Activated CD8-positive, alpha-beta memory T cell treated with anti-CD3 and anti-CD28 coated beads, Interleukin-2, amount 50 U/mL, for 48 hours (primary cell): ENCODE results near the gene MAPK12.

Source experiments
- DNase-seq: peaks from one replicate; pipeline ENCODE4 v3.0.0-alpha.2; 2020

MAPK12 gene

DNA sequence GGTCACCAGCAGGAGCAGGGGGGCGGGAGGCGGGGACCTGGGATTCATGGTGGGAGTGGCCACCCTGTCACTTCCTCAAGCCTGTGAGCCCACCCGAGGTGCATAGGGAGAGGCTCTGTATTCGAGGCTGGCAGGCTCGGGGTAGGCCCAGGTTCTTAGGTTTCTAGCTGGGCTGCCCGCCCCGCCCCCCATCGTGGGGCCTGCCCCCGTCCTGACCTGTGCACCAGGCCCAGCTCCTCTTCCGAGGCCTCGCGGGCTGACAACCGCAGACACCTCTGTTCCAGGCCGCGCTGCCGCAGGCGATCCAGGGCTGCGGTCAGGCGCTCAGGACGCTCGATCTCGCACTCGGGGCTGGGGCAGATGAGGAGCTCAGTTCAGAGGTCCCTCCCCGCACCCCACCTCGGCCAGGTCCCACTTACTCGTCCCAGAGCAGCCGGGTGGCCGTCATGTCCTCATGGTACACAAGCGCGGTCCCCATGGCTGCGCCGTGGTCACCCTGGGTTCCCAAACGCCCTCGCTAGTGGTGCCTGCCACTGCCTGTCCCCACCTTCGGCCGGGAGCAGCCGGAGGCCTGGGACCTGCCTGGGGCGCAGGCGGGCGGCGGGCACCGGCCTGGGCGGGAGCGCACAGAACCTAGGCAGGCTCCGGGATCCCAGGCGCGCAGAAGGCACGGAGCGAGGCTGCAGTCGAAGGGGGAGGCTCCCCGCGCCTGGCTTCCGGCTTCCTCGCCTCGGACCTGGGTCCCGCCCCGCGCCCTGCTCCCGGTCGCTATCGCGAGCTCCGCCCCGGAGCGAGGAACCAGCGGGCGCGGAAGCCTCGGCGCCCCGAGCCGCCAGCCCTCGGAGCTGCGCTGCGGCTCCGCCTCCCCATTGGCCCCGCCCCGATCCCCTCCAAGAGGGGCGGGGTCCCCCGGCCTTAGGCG is 10.7 kb downstream of the MAPK12 start, which contains the start of gene HDAC10:
Gene HDAC10, minus strand, starts transcription at position 711 of the 922 bp plus-strand sequence. Its CDS starts 233 bp downstream, at position 478.
- peak; percentile 91 for DNase-seq

DNA sequence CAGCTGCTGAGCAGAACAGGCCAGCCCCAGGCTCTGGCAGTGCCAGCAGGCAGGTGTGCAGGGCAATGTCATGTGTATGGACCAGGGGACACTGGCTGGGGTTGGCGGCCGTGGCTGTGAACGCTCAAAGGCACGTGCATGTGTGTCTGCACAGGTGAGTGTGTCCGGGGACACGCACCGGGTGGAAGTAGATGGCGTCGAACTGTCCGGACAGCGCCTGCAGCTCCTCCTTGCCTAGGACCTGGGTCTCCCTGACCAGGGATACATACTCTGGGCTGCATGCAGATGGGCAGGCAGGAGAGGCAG is 11.3 kb downstream of the MAPK12 start:
- DNase-seq = no peak

GRCh38 chr22:50249341-50250248 is 11.9 kb downstream of the MAPK12 start:
- no peak for DNase-seq

DNA sequence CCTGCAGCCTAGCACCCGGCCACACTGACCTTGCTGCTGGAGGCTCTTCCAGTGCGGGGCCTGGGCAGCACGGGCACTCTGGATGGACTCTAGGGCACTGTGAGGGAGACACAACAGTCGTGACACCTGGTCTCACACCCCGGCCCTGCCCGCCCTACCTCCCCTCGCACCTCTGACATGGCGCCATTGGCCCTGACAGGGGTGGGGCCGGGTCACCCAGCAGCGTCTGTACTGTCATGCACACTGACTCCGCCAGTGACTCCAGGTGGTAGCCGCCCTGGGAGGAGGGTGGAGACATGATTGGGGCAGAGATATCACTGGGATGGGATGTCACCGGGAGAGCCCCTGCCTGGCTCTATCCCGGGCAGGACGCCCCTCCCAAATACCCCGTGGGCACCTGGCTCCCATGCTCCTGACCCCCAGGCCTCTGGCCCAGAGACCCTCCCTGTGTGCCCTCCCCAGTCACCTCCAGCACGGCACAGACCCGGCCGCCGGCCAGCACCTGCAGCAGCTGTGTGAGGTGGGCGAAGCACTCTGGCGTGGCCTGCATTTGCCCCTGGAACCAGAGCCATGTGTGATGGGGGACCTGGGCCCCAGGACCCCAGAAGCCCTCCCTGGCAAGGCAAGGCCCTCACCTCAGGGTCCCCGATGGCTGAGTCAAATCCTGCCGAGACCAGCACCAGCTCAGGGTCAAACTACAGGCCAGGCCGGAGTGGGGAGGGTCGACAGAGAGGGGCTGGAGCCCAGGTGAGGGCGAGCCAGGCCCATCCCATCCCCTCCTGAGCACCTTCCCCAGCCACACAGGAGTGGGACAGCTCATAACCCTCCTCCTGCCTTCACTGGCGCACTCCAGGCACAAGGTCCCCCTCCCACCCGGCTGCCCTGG is 13.0 kb downstream of the MAPK12 start:
- DNase-seq = no peak

DNA sequence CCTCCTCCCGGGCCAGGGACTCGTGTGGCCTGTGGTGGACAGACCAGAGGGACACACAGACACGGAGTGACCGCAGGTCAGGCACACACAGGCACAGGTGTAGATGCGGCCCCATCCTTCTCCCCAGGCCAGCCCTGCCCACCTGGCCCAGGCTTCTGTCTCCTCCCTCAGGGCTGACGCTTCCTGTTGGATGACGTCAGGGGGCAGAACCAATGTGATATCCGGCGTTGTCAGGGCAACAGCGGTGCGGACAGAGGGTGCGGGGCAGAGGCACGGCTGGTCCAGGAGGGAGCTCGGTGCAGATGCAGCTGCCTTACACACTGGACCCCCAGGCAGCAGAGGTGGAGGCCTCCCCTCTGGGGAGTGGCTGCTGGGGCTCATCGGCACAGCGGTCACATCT is 13.7 kb downstream of the MAPK12 start:
- no peak for DNase-seq

GRCh38 chr22:50246242-50247175 is 15.0 kb downstream of the MAPK12 start:
- DNase-seq = no peak

DNA sequence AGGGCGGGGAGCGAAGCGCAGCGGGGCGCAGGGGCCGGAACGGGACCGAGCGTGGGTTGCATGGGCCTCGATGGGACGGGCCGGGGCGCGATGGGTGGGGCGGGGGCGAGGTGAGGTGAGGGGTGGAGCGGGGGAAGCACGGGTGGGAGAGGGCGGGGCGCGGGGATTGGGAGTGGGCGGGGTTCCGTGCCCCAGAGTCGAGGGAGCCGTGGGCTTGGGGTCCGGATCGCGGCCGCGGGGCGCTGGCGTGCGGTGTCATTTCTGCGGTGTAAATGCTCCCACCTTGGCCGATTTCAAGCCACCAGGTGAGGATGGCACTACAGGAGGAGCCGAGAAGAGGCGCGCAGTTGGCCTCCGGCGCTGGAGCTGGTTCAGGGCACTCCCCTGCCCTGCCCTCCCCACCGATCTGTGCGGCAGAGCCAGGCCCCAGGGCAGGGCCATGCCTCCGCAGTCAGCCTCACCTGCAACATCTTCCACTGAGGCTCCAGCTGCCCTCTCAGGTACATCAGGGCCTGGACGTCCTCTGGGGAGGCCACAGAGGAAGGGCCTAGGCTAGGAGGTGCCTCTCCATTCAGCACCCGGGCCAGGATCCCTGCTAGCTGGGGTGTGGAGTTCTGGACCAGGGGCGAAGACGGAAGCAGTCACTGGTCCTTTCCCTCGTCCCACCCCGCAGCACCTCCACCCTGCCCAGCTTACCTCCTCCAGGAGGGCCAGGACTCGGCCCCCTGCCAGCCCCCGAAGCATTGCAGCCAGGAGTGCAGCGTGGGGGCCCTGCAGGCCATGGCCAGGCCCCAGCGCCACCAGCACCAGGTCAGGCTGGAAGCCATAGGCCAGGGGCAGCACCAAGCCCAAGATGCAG is 16.0 kb downstream of the MAPK12 start:
- DNase-seq = no peak

DNA sequence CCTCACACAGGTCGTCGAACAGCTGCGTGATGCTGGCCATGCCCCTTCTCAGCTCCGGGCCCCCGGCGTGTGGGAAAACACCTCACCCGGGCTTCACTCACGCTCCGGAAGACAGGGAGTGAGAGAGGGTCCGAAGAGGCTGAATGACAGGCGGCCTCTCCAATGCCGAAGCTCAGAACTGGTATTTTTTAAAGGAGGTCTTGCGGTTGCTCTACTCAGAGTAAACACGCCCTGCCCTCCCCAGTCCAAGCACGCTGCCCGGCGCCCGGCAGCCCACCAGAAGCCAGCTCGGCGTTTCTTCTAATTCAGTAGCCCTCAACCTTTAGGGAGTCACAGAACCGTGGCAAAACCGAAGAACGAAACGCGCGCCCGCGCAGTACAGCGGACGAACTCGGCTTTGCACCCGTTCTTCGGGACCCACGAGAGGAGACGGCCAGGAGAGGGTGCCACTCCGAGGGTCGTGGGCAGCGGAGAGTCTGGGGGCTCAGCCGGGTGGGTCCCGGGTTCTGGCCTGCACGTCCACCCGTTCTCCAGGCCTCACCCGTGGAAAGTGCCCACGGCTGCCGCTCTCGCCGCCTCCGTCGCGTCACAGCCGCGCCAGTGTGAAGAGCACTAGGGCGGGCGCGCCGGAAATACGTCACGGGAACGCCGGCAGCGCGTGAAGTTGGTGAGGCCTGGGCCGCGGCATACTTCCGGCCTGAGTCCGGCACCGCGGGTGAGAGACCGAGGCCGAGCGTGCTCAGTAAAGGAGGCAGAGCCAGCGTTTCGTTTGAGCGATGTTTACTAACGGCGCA is 16.9 kb downstream of the MAPK12 start, which contains the start of gene TUBGCP6:
Gene TUBGCP6, minus strand, starts transcription at position 604 of the 794 bp plus-strand sequence. Its CDS starts 564 bp downstream, at position 40.
- DNase-seq = peak; percentile 97

GRCh38 chr22:50243685-50244419 is 17.6 kb downstream of the MAPK12 start:
- DNase-seq = no peak

GRCh38 chr22:50242406-50242949 is 19.0 kb downstream of the MAPK12 start:
- DNase-seq = no peak

- DNase-seq = no peak
Measured at GRCh38 chr22:50238755-50239154, 22.7 kb downstream of the MAPK12 start.

GRCh38 chr22:50236731-50237409 is 24.6 kb downstream of the MAPK12 start:
- DNase-seq = no peak

DNA sequence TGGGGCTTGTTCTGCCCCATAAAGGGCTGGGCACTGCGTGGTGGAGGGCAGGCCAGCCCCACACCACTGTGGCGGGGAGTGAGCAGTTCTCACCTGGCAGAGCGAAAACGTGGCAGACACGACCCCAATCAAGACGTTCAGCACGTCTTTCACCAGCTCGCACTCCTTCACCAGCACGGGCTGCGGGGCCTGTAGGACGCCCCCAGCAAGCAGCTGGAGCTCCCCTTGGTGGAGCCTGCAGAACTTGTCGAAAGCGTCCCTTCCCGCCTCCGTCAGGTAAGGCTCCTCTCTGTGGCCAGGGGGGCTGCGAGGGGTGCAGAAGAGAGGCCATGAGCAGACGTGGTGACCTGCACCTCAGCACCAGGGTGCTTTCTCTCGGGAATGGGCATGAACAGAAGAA is 28.3 kb downstream of the MAPK12 start:
- no peak for DNase-seq

DNA sequence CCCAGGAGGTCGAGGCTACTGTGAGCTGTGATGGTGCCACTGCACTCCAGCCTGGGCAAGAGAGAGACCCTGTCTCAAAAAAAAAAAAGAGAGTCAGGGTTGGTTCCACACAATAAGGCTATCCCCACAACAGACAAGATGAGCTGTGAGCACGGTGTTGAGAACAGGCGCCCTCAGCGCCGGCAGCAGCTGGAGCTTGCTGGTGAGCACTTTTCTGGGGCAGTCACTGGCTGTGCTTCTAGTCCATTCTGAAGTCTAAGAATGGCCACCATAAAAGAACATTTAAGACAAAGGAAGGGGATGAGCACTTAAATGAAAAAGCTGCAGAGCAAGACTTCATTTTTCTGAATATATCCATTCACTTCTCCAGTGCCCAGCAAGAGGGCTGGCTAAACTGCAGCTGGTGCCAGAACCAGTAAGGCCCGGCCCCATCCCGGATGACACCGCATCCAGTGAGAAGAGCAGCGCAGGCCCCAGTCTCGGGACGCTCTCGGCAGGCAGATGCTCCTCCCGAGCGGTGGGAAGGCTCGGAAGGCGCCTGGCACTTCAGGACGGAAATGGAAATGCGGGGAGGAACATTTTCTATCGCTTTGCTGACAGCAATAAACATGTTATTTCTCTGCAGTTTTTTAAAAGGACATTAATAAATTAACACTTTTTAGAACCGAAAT is 28.9 kb downstream of the MAPK12 start:
- DNase-seq = no peak

DNA sequence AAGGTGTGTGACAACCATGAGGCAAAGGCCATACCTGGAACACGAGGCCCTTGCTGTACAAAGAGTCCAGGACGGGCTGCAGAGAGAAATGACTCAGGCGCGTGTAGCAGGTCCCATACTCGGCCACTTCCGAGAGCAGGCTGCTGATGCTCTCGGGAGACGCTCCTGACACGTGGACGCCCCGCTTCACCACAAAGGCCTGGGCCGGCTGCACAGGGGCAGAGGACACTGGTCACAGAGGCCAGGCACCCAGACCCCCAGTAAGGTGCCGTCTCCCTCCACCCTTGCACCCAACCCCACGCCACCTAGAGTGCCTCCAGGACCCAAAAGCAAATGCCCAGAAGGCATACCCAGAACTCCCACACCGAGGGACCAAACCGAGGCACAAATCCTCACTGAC is 32.1 kb downstream of the MAPK12 start:
- DNase-seq = no peak

- DNase-seq = no peak
Measured at GRCh38 chr22:50228366-50228765, 33.1 kb downstream of the MAPK12 start.

GRCh38 chr22:50227579-50228215 is 33.8 kb downstream of the MAPK12 start:
- DNase-seq = no peak
